GM19455 (cell line): ENCODE results near the gene JRKL.
"Not testable (repeated sequence)": the region's sequence is repeated elsewhere in the genome, so short reads cannot be mapped to it uniquely, and the experiment has no call there.

Source experiments
- ATAC-seq: cut with Tn5 transposase; IDR thresholded peaks from one replicate; pipeline ENCODE4 v1.9.1; 2021; ENCODE audit not compliant: unreplicated experiment

JRKL gene

GRCh38 chr11:96393753-96394348 lies 4.0 kb downstream of the JRKL start:
- no peak for ATAC-seq

- no peak for ATAC-seq
Measured at GRCh38 chr11:96394773-96395172, 5.0 kb downstream of the JRKL start.

GRCh38 chr11:96396637-96397036 lies 6.8 kb downstream of the JRKL start:
- ATAC-seq = no peak

- no peak for ATAC-seq
Measured at GRCh38 chr11:96397863-96398262, 8.1 kb downstream of the JRKL start.

- ATAC-seq = no peak
Measured at GRCh38 chr11:96400697-96401096, 10.9 kb downstream of the JRKL start.

- not testable (repeated sequence) for ATAC-seq
Measured at GRCh38 chr11:96411412-96411811, 21.6 kb downstream of the JRKL start.

- no peak for ATAC-seq
Measured at GRCh38 chr11:96412761-96413381, 23.1 kb downstream of the JRKL start.

GRCh38 chr11:96413408-96413807 lies 23.6 kb downstream of the JRKL start:
- no peak for ATAC-seq

- ATAC-seq = no peak
Measured at GRCh38 chr11:96424693-96425092, 34.9 kb downstream of the JRKL start.

GRCh38 chr11:96430668-96431067 lies 40.9 kb downstream of the JRKL start:
- ATAC-seq = no peak

- ATAC-seq = not testable (repeated sequence)
Measured at GRCh38 chr11:96432654-96433053, 42.8 kb downstream of the JRKL start.
